HCT116 (cell line): Measurements from ENCODE around the gene VWA3B. TPM values are rescaled to one million over a fixed set of nuclear protein-coding genes. Genes with fewer than 3 reads are reported as not detected.

Experiments
- ATAC-seq: fragments of 200-7000 bp; cut with Tn5 transposase; 2 replicates; pipeline ENCODE4 v1.9.1; 2020; ENCODE audit warnings: mild to moderate bottlenecking, moderate library complexity
- BruUV-seq: library from RNA; stranded (reverse); fragments of 400-500 nt; replicated peaks from 2 replicates; lab custom pipeline; 2021; lab: Mats Ljungman, UMichigan
- CTCF ChIA-PET: fragments of 300-600 bp; sonication (Branson Sonifier 250); formaldehyde crosslinking; loops from one replicate; lab custom pipeline; 2021; ENCODE audit warnings: antibody characterized with exemption; lab: Charles Lee
- POLR2A ChIA-PET: fragments of 300-600, 350-600 bp; sonication (Branson Sonifier 250); formaldehyde crosslinking; loops from one replicate; lab custom pipeline; 2021; ENCODE audit warnings: antibody characterized with exemption; lab: Charles Lee
- RAD21 ChIA-PET, 2 experiments: fragments of 300-600 bp; sonication (Branson Sonifier 250); formaldehyde crosslinking; loops; one replicate each; lab custom pipeline; 2023; ENCODE audit warnings: low total read pairs in 2 of 2; ENCODE audit not compliant: uncharacterized antibody in 2 of 2, unreplicated experiment in 2 of 2, low non-redundant PET in 1 of 2; lab: Charles Lee
- DNase-seq: peaks from one replicate; pipeline ENCODE4 v3.0.0-alpha.2; 2010; ENCODE audit warnings: low read depth, low spot score
- H2AFZ ChIP-seq: fragments of 200-600 bp; shearing (Covaris generic), sonication (generic); 2 replicates; pipeline ENCODE4 v1.6.1; 2017; ENCODE audit warnings: low read depth, mixed run types, mixed read lengths, antibody characterized with exemption, low read length; ENCODE audit not compliant: poor library complexity, severe bottlenecking
- H3K27ac ChIP-seq: 2 replicates; pipeline ENCODE4 v1.5.1; 2012; ENCODE audit warnings: low read depth, low read length
- H3K27me3 ChIP-seq: fragments of 200-600 bp; sonication (generic); 2 replicates; pipeline ENCODE4 v1.6.1; 2016; ENCODE audit warnings: mixed run types, low read length, mixed read lengths; ENCODE audit not compliant: insufficient read depth
- H3K36me3 ChIP-seq, 2 experiments: fragments of 200-500 bp in 1 of 2; fragments of 200-600 bp in 1 of 2; sonication (Bioruptor generic) in 1 of 2; sonication (generic) in 1 of 2; 2 replicates each; pipeline versions ENCODE4 v1.5.1 to v1.6.1; 2014 to 2016; ENCODE audit warnings: low read length in 2 of 2, inconsistent platforms in 1 of 2, mixed read lengths in 1 of 2, mixed run types in 1 of 2; ENCODE audit not compliant: insufficient read depth in 2 of 2, control insufficient read depth in 1 of 2
- H3K4me1 ChIP-seq, 2 experiments: fragments of 200-600 bp in 1 of 2; sonication (generic) in 1 of 2; 2 replicates each; pipeline versions ENCODE4 v1.5.1 to v1.6.1; 2012 to 2017; ENCODE audit warnings: low read length in 2 of 2, inconsistent platforms in 1 of 2, mild to moderate bottlenecking in 1 of 2, mixed read lengths in 1 of 2, mixed run types in 1 of 2, moderate library complexity in 1 of 2; ENCODE audit not compliant: insufficient read depth in 2 of 2, control insufficient read depth in 1 of 2
- H3K4me2 ChIP-seq: fragments of 200-600 bp; sonication (generic); 2 replicates; pipeline ENCODE4 v1.6.1; 2017; ENCODE audit warnings: mixed run types, low read length, mixed read lengths
- H3K4me3 ChIP-seq, 2 experiments: fragments of 200-600 bp in 1 of 2; sonication (generic) in 1 of 2; replicated peaks in 1 of 2; 2 replicates each; pipeline ENCODE4 v1.5.1; 2011 to 2016; ENCODE audit warnings: low read length in 2 of 2, control low read depth in 1 of 2, low read depth in 1 of 2, mild to moderate bottlenecking in 1 of 2, mixed read lengths in 1 of 2, mixed run types in 1 of 2
- H3K79me2 ChIP-seq: fragments of 200-600 bp; sonication (generic); 2 replicates; pipeline ENCODE4 v1.6.1; 2017; ENCODE audit warnings: mild to moderate bottlenecking, mixed run types, low read length, moderate library complexity, mixed read lengths; ENCODE audit not compliant: insufficient read depth
- H3K9ac ChIP-seq: fragments of 200-600 bp; sonication (generic); 2 replicates; pipeline ENCODE4 v1.6.1; 2016; ENCODE audit warnings: low read length, mixed read lengths
- H3K9me2 ChIP-seq: fragments of 200-600 bp; sonication (generic), shearing (Covaris generic); 2 replicates; pipeline ENCODE4 v1.6.1; 2017; ENCODE audit warnings: mixed run types, mild to moderate bottlenecking, moderate library complexity; ENCODE audit not compliant: insufficient read depth
- H3K9me3 ChIP-seq, 2 experiments: fragments of 200-500 bp in 1 of 2; fragments of 200-600 bp in 1 of 2; sonication (Bioruptor generic) in 1 of 2; sonication (generic) in 1 of 2; 2 replicates each; pipeline ENCODE4 v1.6.1; 2014 to 2017; ENCODE audit warnings: low read length in 2 of 2, mixed read lengths in 2 of 2, inconsistent platforms in 1 of 2, low read depth in 1 of 2, mild to moderate bottlenecking in 1 of 2, mixed run types in 1 of 2, moderate library complexity in 1 of 2; ENCODE audit not compliant: control insufficient read depth in 1 of 2, insufficient read depth in 1 of 2
- H4K20me1 ChIP-seq: fragments of 200-600 bp; sonication (generic), shearing (Covaris generic); 2 replicates; pipeline ENCODE4 v1.6.1; 2017; ENCODE audit warnings: mixed run types, mild to moderate bottlenecking, moderate library complexity; ENCODE audit not compliant: insufficient read depth
- ATF3 ChIP-seq: IDR thresholded peaks from 2 replicates; pipeline ENCODE4 v1.6.1; 2012
- CBX3 ChIP-seq: IDR thresholded peaks from 2 replicates; pipeline ENCODE4 v1.6.1; 2012; ENCODE audit warnings: low read depth
- CEBPB ChIP-seq: IDR thresholded peaks from 2 replicates; pipeline ENCODE4 v1.6.1; 2012; ENCODE audit warnings: low read depth
- EGR1 ChIP-seq: IDR thresholded peaks from 2 replicates; pipeline ENCODE4 v1.6.1; 2012; ENCODE audit warnings: low read depth
- EZH2 ChIP-seq: fragments of 200-600 bp; sonication (generic); IDR thresholded peaks from 2 replicates; pipeline ENCODE4 v1.6.1; 2017; ENCODE audit warnings: antibody characterized with exemption, mixed run types
- POLR2A ChIP-seq: IDR thresholded peaks from 2 replicates; pipeline ENCODE4 v1.7.0; 2011; ENCODE audit warnings: borderline replicate concordance; ENCODE audit not compliant: insufficient read depth, insufficient read length; ENCODE audit errors: extremely low read depth
- REST ChIP-seq: IDR thresholded peaks from 2 replicates; pipeline ENCODE4 v1.6.1; 2012; ENCODE audit warnings: low read depth
- YY1 ChIP-seq: IDR thresholded peaks from 2 replicates; pipeline ENCODE4 v1.6.1; 2011; ENCODE audit warnings: low read length, low read depth, moderate library complexity, mild to moderate bottlenecking; ENCODE audit not compliant: insufficient replicate concordance; ENCODE audit errors: extremely low read depth
- ZFX ChIP-seq: fragments of 450-650 bp; IDR thresholded peaks from 2 replicates; pipeline ENCODE4 v1.6.1; 2017
- ZNF274 ChIP-seq: fragments of 200-500 bp; sonication (Bioruptor generic); IDR thresholded peaks from 2 replicates; pipeline ENCODE4 v1.6.1; 2014; ENCODE audit warnings: mild to moderate bottlenecking, low read depth, low read length, inconsistent platforms
- intact Hi-C: fragments of 100-400 bp; cut with micrococcal nuclease; formaldehyde crosslinking; loops from 2 replicates; pipeline ENCODE4 v1.10.0; 2022
- total RNA-seq: library from RNA; stranded (reverse); gene quantifications from one replicate; pipeline ENCODE4 v1.2.1, GENCODE V29; 2021; ENCODE audit not compliant: unreplicated experiment

Gene VWA3B
- total RNA-seq, 1 experiment from 2014 or later, result 0.47 TPM

- CTCF ChIA-PET, result no interaction called here
- BruUV-seq, result no TSS peak
- H2AFZ ChIP-seq, result no peak overlapping the region
- no peak overlapping the region for H3K4me3 ChIP-seq
- H3K27ac ChIP-seq, result no peak overlapping the region
- no peaks in the 10 kb centered on the region for H4K20me1 ChIP-seq
- H3K9me3 ChIP-seq, result no peaks in the 10 kb centered on the region
- H3K4me1 ChIP-seq, result peaks cover 0 to 7% of the 10 kb centered on the region in 2 experiments; a peak in 1 of 4 replicates
- ATAC-seq (no peak), DNase-seq (no peak)
- intact Hi-C loops, result no loop called here
- no peaks in the 10 kb centered on the region for H3K9me2 ChIP-seq
- POLR2A ChIA-PET, result no interaction called here
- no peaks in the 10 kb centered on the region for H3K27me3 ChIP-seq
- no peak overlapping the region for H3K9ac ChIP-seq
- H3K79me2 ChIP-seq, result no peaks in the 10 kb centered on the region
- no peaks in the 10 kb centered on the region for H3K36me3 ChIP-seq
- RAD21 ChIA-PET, result no interaction called here
- TF ChIP-seq EZH2 (no peak), ZNF274 (no peak), POLR2A (no peak), REST (no peak), EGR1 (no peak), YY1 (no peak), ZFX (no peak), CEBPB (no peak), CBX3 (no peak), ATF3 (no peak)
- no peak overlapping the region for H3K4me2 ChIP-seq
Observed at GRCh38 chr2:98153481-98153880, 66.5 kb downstream of the VWA3B start.
